ENCODE measurements around the gene GALNT17.

DNA sequence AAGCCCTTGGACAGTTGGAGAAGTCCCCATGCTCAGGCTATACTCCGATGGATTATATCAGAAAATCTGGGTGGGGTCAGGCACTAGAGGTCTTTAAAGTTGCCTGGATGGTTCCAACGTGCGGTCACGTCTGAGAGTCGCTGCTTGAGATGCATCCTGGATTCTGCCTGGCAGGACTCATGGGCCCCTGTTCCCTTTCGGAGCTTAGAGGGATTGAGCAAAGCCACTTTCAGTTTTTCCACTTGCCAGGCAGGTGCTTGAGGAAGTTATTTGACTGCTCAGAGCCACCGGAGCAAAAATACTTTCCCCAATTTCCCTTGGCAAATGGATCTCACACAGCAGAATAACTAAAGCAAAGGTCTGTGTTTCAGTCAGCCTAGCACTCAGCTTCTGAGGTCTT, 129.1 kb downstream of the GALNT17 start:
- TF ChIP-seq, protein P1, sequence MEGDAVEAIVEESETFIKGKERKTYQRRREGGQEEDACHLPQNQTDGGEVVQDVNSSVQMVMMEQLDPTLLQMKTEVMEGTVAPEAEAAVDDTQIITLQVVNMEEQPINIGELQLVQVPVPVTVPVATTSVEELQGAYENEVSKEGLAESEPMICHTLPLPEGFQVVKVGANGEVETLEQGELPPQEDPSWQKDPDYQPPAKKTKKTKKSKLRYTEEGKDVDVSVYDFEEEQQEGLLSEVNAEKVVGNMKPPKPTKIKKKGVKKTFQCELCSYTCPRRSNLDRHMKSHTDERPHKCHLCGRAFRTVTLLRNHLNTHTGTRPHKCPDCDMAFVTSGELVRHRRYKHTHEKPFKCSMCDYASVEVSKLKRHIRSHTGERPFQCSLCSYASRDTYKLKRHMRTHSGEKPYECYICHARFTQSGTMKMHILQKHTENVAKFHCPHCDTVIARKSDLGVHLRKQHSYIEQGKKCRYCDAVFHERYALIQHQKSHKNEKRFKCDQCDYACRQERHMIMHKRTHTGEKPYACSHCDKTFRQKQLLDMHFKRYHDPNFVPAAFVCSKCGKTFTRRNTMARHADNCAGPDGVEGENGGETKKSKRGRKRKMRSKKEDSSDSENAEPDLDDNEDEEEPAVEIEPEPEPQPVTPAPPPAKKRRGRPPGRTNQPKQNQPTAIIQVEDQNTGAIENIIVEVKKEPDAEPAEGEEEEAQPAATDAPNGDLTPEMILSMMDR (IDR thresholded peaks at IDR 0.05): no peak
- no peak for TF ChIP-seq POLR2A (IDR thresholded peaks at IDR 0.05)
- TF ChIP-seq EP300 (IDR thresholded peaks at IDR 0.05): no peak

Measured in upper lobe of left lung (tissue), 4 donors.